Measurements from ENCODE around the gene RNF223.

RNF223 gene

GRCh38 chr1:1073743-1074587, at the start of gene RNF223:
RNF223 (minus strand) TSS chr1:1074306; CDS start chr1:1072566, 1,740 bp downstream.
- no peak for DNase-seq

- no peak for DNase-seq
Measured at GRCh38 chr1:1122981-1123480, 48.9 kb upstream of the RNF223 start.

GRCh38 chr1:1122078-1122811, 48.1 kb upstream of the RNF223 start:
- DNase-seq = peak in 1 of 2 experiments; percentile 20

GRCh38 chr1:1121611-1122077, 47.5 kb upstream of the RNF223 start:
- no peak for DNase-seq

- no peak for DNase-seq
Measured at GRCh38 chr1:1120866-1121591, 46.9 kb upstream of the RNF223 start.

GRCh38 chr1:1120096-1120495, 46.0 kb upstream of the RNF223 start:
- DNase-seq = no peak

- no peak for DNase-seq
Measured at GRCh38 chr1:1119272-1119890, 45.3 kb upstream of the RNF223 start.

- no peak for DNase-seq
Measured at GRCh38 chr1:1118876-1119220, 44.7 kb upstream of the RNF223 start.

GRCh38 chr1:1118011-1118875, 44.1 kb upstream of the RNF223 start:
- DNase-seq = no peak

GRCh38 chr1:1117469-1117831, 43.3 kb upstream of the RNF223 start:
- no peak for DNase-seq

GRCh38 chr1:1116701-1117468, 42.8 kb upstream of the RNF223 start:
- DNase-seq = no peak

- DNase-seq = peak; percentile 93 to 95
Measured at GRCh38 chr1:1115786-1116700, 41.9 kb upstream of the RNF223 start, which contains the start of gene C1orf159. C1orf159 (minus strand) TSS chr1:1116089; CDS start chr1:1091543, 24,546 bp downstream.

- DNase-seq = no peak
Measured at GRCh38 chr1:1115136-1115785, 41.2 kb upstream of the RNF223 start.

- DNase-seq = no peak
Measured at GRCh38 chr1:1114431-1114830, 40.3 kb upstream of the RNF223 start.

GRCh38 chr1:1112237-1112985, 38.3 kb upstream of the RNF223 start:
- DNase-seq = no peak

GRCh38 chr1:1111516-1112236, 37.6 kb upstream of the RNF223 start:
- no peak for DNase-seq

GRCh38 chr1:1110561-1110971, 36.5 kb upstream of the RNF223 start:
- no peak for DNase-seq

- no peak for DNase-seq
Measured at GRCh38 chr1:1109743-1110142, 35.6 kb upstream of the RNF223 start.

All from SW 1271 (cell line).